H1 (cell line): ENCODE results near the gene MMP20. TPM values are rescaled to one million over a fixed set of nuclear protein-coding genes. Genes with fewer than 3 reads are reported as not detected.

Experiments used
- ATF3 ChIP-seq: IDR thresholded peaks from 2 replicates; pipeline ENCODE4 v1.6.1; 2011; ENCODE audit warnings: low read depth, mild to moderate bottlenecking, low read length; ENCODE audit not compliant: insufficient read depth
- CHD7 ChIP-seq: fragments of 300-600 bp; sonication (generic); IDR thresholded peaks from 2 replicates; pipeline ENCODE4 v1.7.1; 2012; ENCODE audit warnings: low read length, moderate library complexity, mild to moderate bottlenecking, inconsistent platforms; ENCODE audit not compliant: insufficient replicate concordance
- CTCF ChIP-seq, 3 experiments: IDR thresholded peaks; 1 replicate in 2 of 3; 2 replicates in 1 of 3; pipeline versions ENCODE4 v1.5.1 to v1.6.1; 2011; ENCODE audit warnings: low read length in 3 of 3, mild to moderate bottlenecking in 3 of 3, inconsistent platforms in 2 of 3, low read depth in 1 of 3, moderate library complexity in 1 of 3; ENCODE audit not compliant: insufficient read depth in 1 of 3; ENCODE audit errors: control extremely low read depth in 1 of 3
- RAD21 ChIP-seq, 2 experiments: IDR thresholded peaks in 1 of 2; conservative IDR thresholded peaks in 1 of 2; 2 replicates each; pipeline ENCODE4 v1.6.1; 2011; ENCODE audit warnings: low read depth in 2 of 2, low read length in 2 of 2, improper control_type of control experiment in 1 of 2, inconsistent platforms in 1 of 2, mild to moderate bottlenecking in 1 of 2, moderate library complexity in 1 of 2
- SIRT6 ChIP-seq: IDR thresholded peaks from one replicate; pipeline ENCODE4 v1.7.1; 2012; ENCODE audit warnings: low read length, inconsistent platforms
- SIX5 ChIP-seq: IDR thresholded peaks from 2 replicates; pipeline ENCODE4 v1.6.1; 2011; ENCODE audit warnings: mild to moderate bottlenecking, low read depth, low read length
- TAF7 ChIP-seq: optimal IDR thresholded peaks from 2 replicates; pipeline ENCODE3; 2011; ENCODE audit warnings: low read depth, mild to moderate bottlenecking, inconsistent platforms, low read length, moderate library complexity, borderline replicate concordance
- TEAD4 ChIP-seq: IDR thresholded peaks from 2 replicates; pipeline ENCODE4 v1.6.1; 2012; ENCODE audit warnings: low read depth, low read length, inconsistent platforms, mixed read lengths
- polyA plus RNA-seq, 7 experiments: library from polyadenylated mRNA; depleted of rRNA in 3 of 7; stranded (reverse) in 5 of 7; unstranded in 2 of 7; fragments of >200 nt in 5 of 7; fragments of 200-250 nt in 2 of 7; gene quantifications; 1 replicate in 5 of 7; 2 replicates in 1 of 7; 4 replicates in 1 of 7; pipeline versions ENCODE4 v1.2.1 to v1.2.3, GENCODE V29; 2011 to 2013; ENCODE audit warnings: missing spikeins in 2 of 7, mixed read lengths in 2 of 7
- total RNA-seq: library from RNA; stranded (reverse); fragmentation: NEBNext Ultra II Directional; extraction: Animal tissue kit (Norgen Biotek cat#: 25700); gene quantifications from 2 replicates; pipeline ENCODE4 v1.2.1, GENCODE V29; 2021

Gene MMP20
- total and polyA plus RNA-seq, 2 of the 8 experiments (the other 6 are each of a cell fraction or from before 2014, with no cell fraction given) = not detected

- TF ChIP-seq CHD7 (no peak), SIX5 (no peak), TEAD4 (no peak), ATF3 (no peak), RAD21 (IDR thresholded peaks at IDR 0.05 in 1 of 2, conservative IDR thresholded peaks at IDR 0.05 in 1 of 2; ENCODE audit: low read depth in 2 of 2, low read length in 2 of 2) (no peak), SIRT6 (no peak), CTCF (IDR thresholded peaks at IDR 0.05; ENCODE audit: control extremely low read depth in 1 of 3, insufficient read depth in 1 of 3, low read depth in 1 of 3, low read length in 3 of 3) (no peak), TAF7 (no peak)
Observed at GRCh38 chr11:102561636-102562035, 63.5 kb downstream of the MMP20 start (continued).
